ENCODE data around the gene PRKCQ.

GRCh38 chr10:6597478-6597877, 17.4 kb upstream of the PRKCQ start:
- TF ChIP-seq MAX (IDR thresholded peaks at IDR 0.05) (no peak), TAF1 (conservative IDR thresholded peaks at IDR 0.05) (no peak), CTCF (IDR thresholded peaks at IDR 0.05; ENCODE audit: low read depth, low read length, missing input control) (no peak), ATF3 (IDR thresholded peaks at IDR 0.05) (no peak), JUND (IDR thresholded peaks at IDR 0.05) (no peak), HNF4A (conservative IDR thresholded peaks at IDR 0.05) (no peak), REST (IDR thresholded peaks at IDR 0.05) (no peak), RAD21 (IDR thresholded peaks at IDR 0.05) (no peak), EGR1 (IDR thresholded peaks at IDR 0.05; ENCODE audit: low read depth in 2 of 2) (no peak), YY1 (IDR thresholded peaks at IDR 0.05) (no peak), GABPA (IDR thresholded peaks at IDR 0.05 in 1 of 2, conservative IDR thresholded peaks at IDR 0.05 in 1 of 2) (no peak), FOXA2 (IDR thresholded peaks at IDR 0.05) (no peak), RXRA (IDR thresholded peaks at IDR 0.05) (no peak), HNF4G (IDR thresholded peaks at IDR 0.05) (no peak)

Measured in liver (tissue), 3 donors.